ENCODE results near the gene PCBP3. TPM values are rescaled to one million over a fixed set of nuclear protein-coding genes. Genes with fewer than 3 reads are reported as not detected.

The PCBP3 gene
- polyA plus RNA-seq, 1 donor (not counting 4 experiments of a cell fraction or from before 2014, with no cell fraction given) = 0.25 TPM

DNA sequence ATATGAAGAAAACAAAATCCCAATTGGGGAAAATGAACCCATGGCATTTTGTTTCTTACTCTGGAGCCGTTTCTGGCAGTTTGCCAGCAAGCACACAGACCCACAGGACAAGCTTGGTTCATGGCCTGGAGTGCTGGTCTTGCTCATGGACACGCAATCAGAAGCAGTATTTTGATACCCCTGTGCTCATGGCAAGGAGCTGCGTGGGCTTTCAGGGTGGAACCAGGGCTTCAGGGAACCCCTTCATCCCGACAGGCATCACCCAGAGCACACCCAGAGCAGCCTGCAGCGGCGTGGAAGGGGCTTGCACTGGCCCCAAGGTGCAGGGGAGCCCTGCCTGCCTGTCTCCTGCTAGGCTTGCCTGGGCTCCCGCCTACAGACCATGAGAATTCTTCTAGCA lies 45.4 kb upstream of the PCBP3 start:
- Histone ChIP-seq H3K36me3 (ENCODE audit: control insufficient read depth in 2 of 2, extremely low read depth in 1 of 2, insufficient read depth in 2 of 2, low read length in 2 of 2) (no peaks in the 10 kb centered on the region), H3K4me1 (ENCODE audit: control insufficient read depth, extremely low read depth, insufficient read depth, low read length) (no peaks in the 10 kb centered on the region), H3K9ac (ENCODE audit: control insufficient read depth, extremely low read depth, insufficient read depth, low read length) (no peak overlapping the region), H2AFZ (ENCODE audit: control insufficient read depth, low read length) (no peak overlapping the region), H3K27me3 (ENCODE audit: control insufficient read depth, extremely low read depth, insufficient read depth, low read length) (peaks cover 5% of the 10 kb centered on the region), H3K27ac (ENCODE audit: control insufficient read depth, insufficient read depth, low read length) (no peak overlapping the region), H3K79me2 (ENCODE audit: control insufficient read depth, insufficient read depth, low read length) (no peaks in the 10 kb centered on the region), H4K20me1 (ENCODE audit: control insufficient read depth, extremely low read depth, insufficient read depth, low read length) (no peaks in the 10 kb centered on the region), H3K4me3 (ENCODE audit: control insufficient read depth in 2 of 3, extremely low read depth in 1 of 3, insufficient read depth in 2 of 3, low read depth in 1 of 3, low read length in 3 of 3) (no peak overlapping the region), H3K9me1 (ENCODE audit: control insufficient read depth, extremely low read depth, insufficient read depth, low read length) (no peaks in the 10 kb centered on the region), H3K4me2 (ENCODE audit: control insufficient read depth, extremely low read depth, insufficient read depth, low read depth, low read length) (no peak overlapping the region), H3K9me3 (ENCODE audit: control insufficient read depth, low read depth, low read length) (no peaks in the 10 kb centered on the region)
- DNase-seq (ENCODE audit: low read depth, low spot score) = no peak
- no peak for TF ChIP-seq EZH2 (IDR thresholded peaks at IDR 0.05; ENCODE audit: low read length)
- dilution Hi-C loops (cut with MboI; ENCODE audit: extremely low pct_ligation_motif_present, low sequenced_read_pairs) = no loop called here
- FAIRE-seq = no peak

GRCh38 chr21:45598666-45599065 lies 44.9 kb upstream of the PCBP3 start:
- DNase-seq (ENCODE audit: low read depth, low spot score) (no peak), FAIRE-seq (no peak)
- H2AFZ ChIP-seq (ENCODE audit: control insufficient read depth, low read length) = no peak overlapping the region
- H3K4me2 ChIP-seq (ENCODE audit: control insufficient read depth, extremely low read depth, insufficient read depth, low read depth, low read length) = no peak overlapping the region
- dilution Hi-C loops (cut with MboI; ENCODE audit: extremely low pct_ligation_motif_present, low sequenced_read_pairs) = no loop called here
- H3K27ac ChIP-seq (ENCODE audit: control insufficient read depth, insufficient read depth, low read length) = no peak overlapping the region
- no peaks in the 10 kb centered on the region for H3K36me3 ChIP-seq (ENCODE audit: control insufficient read depth in 2 of 2, extremely low read depth in 1 of 2, insufficient read depth in 2 of 2, low read length in 2 of 2)
- no peaks in the 10 kb centered on the region for H3K4me1 ChIP-seq (ENCODE audit: control insufficient read depth, extremely low read depth, insufficient read depth, low read length)
- H3K9me3 ChIP-seq (ENCODE audit: control insufficient read depth, low read depth, low read length) = no peaks in the 10 kb centered on the region
- no peak for TF ChIP-seq EZH2 (IDR thresholded peaks at IDR 0.05; ENCODE audit: low read length)
- TF ChIP-seq, protein P1, sequence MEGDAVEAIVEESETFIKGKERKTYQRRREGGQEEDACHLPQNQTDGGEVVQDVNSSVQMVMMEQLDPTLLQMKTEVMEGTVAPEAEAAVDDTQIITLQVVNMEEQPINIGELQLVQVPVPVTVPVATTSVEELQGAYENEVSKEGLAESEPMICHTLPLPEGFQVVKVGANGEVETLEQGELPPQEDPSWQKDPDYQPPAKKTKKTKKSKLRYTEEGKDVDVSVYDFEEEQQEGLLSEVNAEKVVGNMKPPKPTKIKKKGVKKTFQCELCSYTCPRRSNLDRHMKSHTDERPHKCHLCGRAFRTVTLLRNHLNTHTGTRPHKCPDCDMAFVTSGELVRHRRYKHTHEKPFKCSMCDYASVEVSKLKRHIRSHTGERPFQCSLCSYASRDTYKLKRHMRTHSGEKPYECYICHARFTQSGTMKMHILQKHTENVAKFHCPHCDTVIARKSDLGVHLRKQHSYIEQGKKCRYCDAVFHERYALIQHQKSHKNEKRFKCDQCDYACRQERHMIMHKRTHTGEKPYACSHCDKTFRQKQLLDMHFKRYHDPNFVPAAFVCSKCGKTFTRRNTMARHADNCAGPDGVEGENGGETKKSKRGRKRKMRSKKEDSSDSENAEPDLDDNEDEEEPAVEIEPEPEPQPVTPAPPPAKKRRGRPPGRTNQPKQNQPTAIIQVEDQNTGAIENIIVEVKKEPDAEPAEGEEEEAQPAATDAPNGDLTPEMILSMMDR (optimal IDR thresholded peaks at IDR 0.05 in 1 of 3, IDR thresholded peaks at IDR 0.05 in 1 of 3, conservative IDR thresholded peaks at IDR 0.05 in 1 of 3; ENCODE audit: extremely low read depth in 1 of 3, insufficient read depth in 2 of 3, low read length in 3 of 3) = no peak
- H3K27me3 ChIP-seq (ENCODE audit: control insufficient read depth, extremely low read depth, insufficient read depth, low read length) = peaks cover 5% of the 10 kb centered on the region
- H3K79me2 ChIP-seq (ENCODE audit: control insufficient read depth, insufficient read depth, low read length) = no peaks in the 10 kb centered on the region
- H3K4me3 ChIP-seq (ENCODE audit: control insufficient read depth in 2 of 3, extremely low read depth in 1 of 3, insufficient read depth in 2 of 3, low read depth in 1 of 3, low read length in 3 of 3) = no peak overlapping the region
- H3K9me1 ChIP-seq (ENCODE audit: control insufficient read depth, extremely low read depth, insufficient read depth, low read length) = no peaks in the 10 kb centered on the region
- H3K9ac ChIP-seq (ENCODE audit: control insufficient read depth, extremely low read depth, insufficient read depth, low read length) = no peak overlapping the region
- no peaks in the 10 kb centered on the region for H4K20me1 ChIP-seq (ENCODE audit: control insufficient read depth, extremely low read depth, insufficient read depth, low read length)

- no peak for TF ChIP-seq EZH2 (IDR thresholded peaks at IDR 0.05; ENCODE audit: low read length)
- TF ChIP-seq, protein P1 (optimal IDR thresholded peaks at IDR 0.05 in 1 of 3, IDR thresholded peaks at IDR 0.05 in 1 of 3, conservative IDR thresholded peaks at IDR 0.05 in 1 of 3; ENCODE audit: extremely low read depth in 1 of 3, insufficient read depth in 2 of 3, low read length in 3 of 3) = no peak
- Histone ChIP-seq H3K4me1 (ENCODE audit: control insufficient read depth, extremely low read depth, insufficient read depth, low read length) (no peaks in the 10 kb centered on the region), H3K4me2 (ENCODE audit: control insufficient read depth, extremely low read depth, insufficient read depth, low read depth, low read length) (no peak overlapping the region), H3K27me3 (ENCODE audit: control insufficient read depth, extremely low read depth, insufficient read depth, low read length) (peaks cover 5% of the 10 kb centered on the region), H3K9ac (ENCODE audit: control insufficient read depth, extremely low read depth, insufficient read depth, low read length) (no peak overlapping the region), H3K36me3 (ENCODE audit: control insufficient read depth in 2 of 2, extremely low read depth in 1 of 2, insufficient read depth in 2 of 2, low read length in 2 of 2) (no peaks in the 10 kb centered on the region), H4K20me1 (ENCODE audit: control insufficient read depth, extremely low read depth, insufficient read depth, low read length) (no peaks in the 10 kb centered on the region), H3K9me3 (ENCODE audit: control insufficient read depth, low read depth, low read length) (no peaks in the 10 kb centered on the region), H3K4me3 (ENCODE audit: control insufficient read depth in 2 of 3, extremely low read depth in 1 of 3, insufficient read depth in 2 of 3, low read depth in 1 of 3, low read length in 3 of 3) (no peak overlapping the region), H3K79me2 (ENCODE audit: control insufficient read depth, insufficient read depth, low read length) (no peaks in the 10 kb centered on the region), H3K9me1 (ENCODE audit: control insufficient read depth, extremely low read depth, insufficient read depth, low read length) (no peaks in the 10 kb centered on the region), H3K27ac (ENCODE audit: control insufficient read depth, insufficient read depth, low read length) (no peak overlapping the region), H2AFZ (ENCODE audit: control insufficient read depth, low read length) (no peak overlapping the region)
- dilution Hi-C loops (cut with MboI; ENCODE audit: extremely low pct_ligation_motif_present, low sequenced_read_pairs) = no loop called here
- FAIRE-seq = no peak
- no peak for DNase-seq (ENCODE audit: low read depth, low spot score)
Measured at GRCh38 chr21:45599146-45599581, 44.4 kb upstream of the PCBP3 start.
